ENCODE data around the gene ZNF580.

Gene ZNF580

GRCh38 chr19:55685776-55686175 lies 45.0 kb downstream of the ZNF580 start:
- no peaks in the 10 kb centered on the region for H3K4me1 ChIP-seq (ENCODE audit: control insufficient read depth, insufficient read depth, low read length)
- H3K27me3 ChIP-seq (ENCODE audit: control insufficient read depth, insufficient read depth, low read length, poor library complexity, severe bottlenecking): no peaks in the 10 kb centered on the region
- no peak overlapping the region for H3K27ac ChIP-seq (ENCODE audit: insufficient read depth, low read depth, low read length, poor library complexity, severe bottlenecking)
- H3K36me3 ChIP-seq (ENCODE audit: control insufficient read depth, insufficient read depth, low read length): peaks cover 5% of the 10 kb centered on the region
- no peaks in the 10 kb centered on the region for H3K9me3 ChIP-seq (ENCODE audit: control insufficient read depth, low read length)
- H3K4me3 ChIP-seq (ENCODE audit: insufficient read depth, low read depth, low read length): no peak overlapping the region
- 94 to 96% methylated on average over 6 of the region's 6 CpGs for WGBS, 2 experiments

- no peak overlapping the region for H3K27ac ChIP-seq (ENCODE audit: insufficient read depth, low read depth, low read length, poor library complexity, severe bottlenecking)
- H3K4me1 ChIP-seq (ENCODE audit: control insufficient read depth, insufficient read depth, low read length): no peaks in the 10 kb centered on the region
- H3K36me3 ChIP-seq (ENCODE audit: control insufficient read depth, insufficient read depth, low read length): peaks cover 5% of the 10 kb centered on the region
- H3K27me3 ChIP-seq (ENCODE audit: control insufficient read depth, insufficient read depth, low read length, poor library complexity, severe bottlenecking): no peaks in the 10 kb centered on the region
- no peak overlapping the region for H3K4me3 ChIP-seq (ENCODE audit: insufficient read depth, low read depth, low read length)
- H3K9me3 ChIP-seq (ENCODE audit: control insufficient read depth, low read length): no peaks in the 10 kb centered on the region
- 94 to 95% methylated on average over 29 of the region's 29 CpGs for WGBS, 2 experiments
Observed at GRCh38 chr19:55686311-55687050, 45.7 kb downstream of the ZNF580 start.

GRCh38 chr19:55687281-55688201 lies 46.7 kb downstream of the ZNF580 start:
- H3K4me3 ChIP-seq (ENCODE audit: insufficient read depth, low read depth, low read length): no peak overlapping the region
- H3K27ac ChIP-seq (ENCODE audit: insufficient read depth, low read depth, low read length, poor library complexity, severe bottlenecking): no peak overlapping the region
- H3K36me3 ChIP-seq (ENCODE audit: control insufficient read depth, insufficient read depth, low read length): peaks cover 5% of the 10 kb centered on the region
- H3K27me3 ChIP-seq (ENCODE audit: control insufficient read depth, insufficient read depth, low read length, poor library complexity, severe bottlenecking): no peaks in the 10 kb centered on the region
- H3K4me1 ChIP-seq (ENCODE audit: control insufficient read depth, insufficient read depth, low read length): no peaks in the 10 kb centered on the region
- 95 to 97% methylated on average over 22 of the region's 22 CpGs for WGBS, 2 experiments
- no peaks in the 10 kb centered on the region for H3K9me3 ChIP-seq (ENCODE audit: control insufficient read depth, low read length)

- Histone ChIP-seq H3K4me3 (ENCODE audit: insufficient read depth, low read depth, low read length) (no peak overlapping the region), H3K9me3 (ENCODE audit: control insufficient read depth, low read length) (no peaks in the 10 kb centered on the region), H3K27ac (ENCODE audit: insufficient read depth, low read depth, low read length, poor library complexity, severe bottlenecking) (no peak overlapping the region), H3K27me3 (ENCODE audit: control insufficient read depth, insufficient read depth, low read length, poor library complexity, severe bottlenecking) (no peaks in the 10 kb centered on the region), H3K36me3 (ENCODE audit: control insufficient read depth, insufficient read depth, low read length) (peaks cover 5% of the 10 kb centered on the region), H3K4me1 (ENCODE audit: control insufficient read depth, insufficient read depth, low read length) (no peaks in the 10 kb centered on the region)
- WGBS, 2 experiments: 89 to 91% methylated on average over 25 to 27 of the region's 27 CpGs
Observed at GRCh38 chr19:55688422-55689218, 47.8 kb downstream of the ZNF580 start.

- H3K27me3 ChIP-seq (ENCODE audit: control insufficient read depth, insufficient read depth, low read length, poor library complexity, severe bottlenecking): no peaks in the 10 kb centered on the region
- WGBS, 2 experiments: 95 to 96% methylated on average over 35 of the region's 35 CpGs
- H3K36me3 ChIP-seq (ENCODE audit: control insufficient read depth, insufficient read depth, low read length): peaks cover 5% of the 10 kb centered on the region
- no peaks in the 10 kb centered on the region for H3K9me3 ChIP-seq (ENCODE audit: control insufficient read depth, low read length)
- no peaks in the 10 kb centered on the region for H3K4me1 ChIP-seq (ENCODE audit: control insufficient read depth, insufficient read depth, low read length)
- H3K27ac ChIP-seq (ENCODE audit: insufficient read depth, low read depth, low read length, poor library complexity, severe bottlenecking): no peak overlapping the region
- no peak overlapping the region for H3K4me3 ChIP-seq (ENCODE audit: insufficient read depth, low read depth, low read length)
Observed at GRCh38 chr19:55689411-55690108, 48.8 kb downstream of the ZNF580 start.

GRCh38 chr19:55690109-55690768 lies 49.4 kb downstream of the ZNF580 start:
- 95% methylated on average over 25 of the region's 25 CpGs for WGBS, 2 experiments
- Histone ChIP-seq H3K9me3 (ENCODE audit: control insufficient read depth, low read length) (no peaks in the 10 kb centered on the region), H3K4me1 (ENCODE audit: control insufficient read depth, insufficient read depth, low read length) (no peaks in the 10 kb centered on the region), H3K4me3 (ENCODE audit: insufficient read depth, low read depth, low read length) (no peak overlapping the region), H3K36me3 (ENCODE audit: control insufficient read depth, insufficient read depth, low read length) (peaks cover 10% of the 10 kb centered on the region), H3K27me3 (ENCODE audit: control insufficient read depth, insufficient read depth, low read length, poor library complexity, severe bottlenecking) (no peaks in the 10 kb centered on the region), H3K27ac (ENCODE audit: insufficient read depth, low read depth, low read length, poor library complexity, severe bottlenecking) (no peak overlapping the region)

- Histone ChIP-seq H3K36me3 (ENCODE audit: control insufficient read depth, insufficient read depth, low read length) (peaks cover 12% of the 10 kb centered on the region), H3K9me3 (ENCODE audit: control insufficient read depth, low read length) (no peaks in the 10 kb centered on the region), H3K4me1 (ENCODE audit: control insufficient read depth, insufficient read depth, low read length) (no peaks in the 10 kb centered on the region), H3K4me3 (ENCODE audit: insufficient read depth, low read depth, low read length) (no peak overlapping the region), H3K27ac (ENCODE audit: insufficient read depth, low read depth, low read length, poor library complexity, severe bottlenecking) (no peak overlapping the region), H3K27me3 (ENCODE audit: control insufficient read depth, insufficient read depth, low read length, poor library complexity, severe bottlenecking) (no peaks in the 10 kb centered on the region)
- WGBS, 2 experiments: 95 to 97% methylated on average over 31 of the region's 31 CpGs
Observed at GRCh38 chr19:55690769-55691545, 50.2 kb downstream of the ZNF580 start.

- Histone ChIP-seq H3K4me1 (ENCODE audit: control insufficient read depth, insufficient read depth, low read length) (no peaks in the 10 kb centered on the region), H3K27me3 (ENCODE audit: control insufficient read depth, insufficient read depth, low read length, poor library complexity, severe bottlenecking) (no peaks in the 10 kb centered on the region), H3K4me3 (ENCODE audit: insufficient read depth, low read depth, low read length) (no peak overlapping the region), H3K36me3 (ENCODE audit: control insufficient read depth, insufficient read depth, low read length) (peaks cover 12% of the 10 kb centered on the region), H3K27ac (ENCODE audit: insufficient read depth, low read depth, low read length, poor library complexity, severe bottlenecking) (no peak overlapping the region), H3K9me3 (ENCODE audit: control insufficient read depth, low read length) (no peaks in the 10 kb centered on the region)
- WGBS, 2 experiments: 94 to 95% methylated on average over 31 of the region's 31 CpGs
Observed at GRCh38 chr19:55691561-55692481, 51.0 kb downstream of the ZNF580 start.

Data from ectodermal cell (in vitro differentiated cells).